ENCODE data around the gene PHACTR1.
"Not testable (repeated sequence)": the region's sequence is repeated elsewhere in the genome, so short reads cannot be mapped to it uniquely, and the experiment has no call there.

The PHACTR1 gene

DNA sequence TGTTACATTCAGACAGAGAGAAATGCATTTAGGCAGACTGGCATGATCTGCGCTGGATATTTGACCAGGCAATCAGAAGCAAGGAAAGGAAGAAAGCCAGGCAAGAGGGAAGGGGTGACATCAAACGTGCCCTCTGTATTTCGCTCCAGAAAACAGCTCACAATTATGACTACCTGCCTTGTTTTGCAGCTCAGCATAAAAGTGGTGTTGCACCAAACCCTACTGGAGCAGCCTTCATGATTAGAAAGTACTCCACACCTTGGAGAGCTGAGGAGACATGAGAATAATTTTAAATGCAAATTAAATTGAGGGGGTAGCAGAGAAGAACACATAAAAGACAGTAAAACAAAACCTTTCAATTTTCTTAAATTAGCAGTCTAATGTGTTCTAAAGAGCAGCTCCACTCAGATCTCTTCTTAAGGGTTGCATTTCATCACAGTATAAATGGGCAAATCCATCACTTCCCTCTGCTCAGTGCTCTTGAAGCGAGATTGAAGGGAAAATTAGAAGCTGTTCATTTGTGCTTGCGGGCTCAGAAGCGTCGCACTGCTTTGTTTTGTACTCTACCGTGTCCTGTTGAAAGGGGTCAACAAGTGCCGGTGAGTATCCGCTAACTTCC is at the start of gene PHACTR1:
Gene PHACTR1 (plus strand): TSS at position 470 of the 619 bp plus-strand sequence.
- DNase-seq = no peak

DNA sequence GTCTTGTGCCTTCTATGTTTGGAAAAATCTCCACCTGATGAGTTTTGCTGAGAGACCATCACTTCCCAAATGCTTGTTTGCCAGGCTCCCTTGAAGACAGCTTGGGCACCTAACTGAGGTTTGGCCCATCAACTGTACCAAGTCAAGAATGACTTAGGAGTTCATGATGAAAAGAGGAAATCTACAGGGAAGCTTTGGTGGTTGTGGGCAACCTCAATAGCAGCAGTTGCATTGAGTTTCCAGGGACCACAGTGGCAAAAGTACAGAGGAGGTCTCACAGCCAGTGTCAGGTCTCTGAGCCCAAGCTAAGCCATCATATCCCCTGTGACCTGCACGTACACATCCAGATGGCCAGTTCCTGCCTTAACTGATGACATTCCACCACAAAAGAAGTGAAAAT is 49.7 kb upstream of the PHACTR1 start:
- DNase-seq = no peak

DNA sequence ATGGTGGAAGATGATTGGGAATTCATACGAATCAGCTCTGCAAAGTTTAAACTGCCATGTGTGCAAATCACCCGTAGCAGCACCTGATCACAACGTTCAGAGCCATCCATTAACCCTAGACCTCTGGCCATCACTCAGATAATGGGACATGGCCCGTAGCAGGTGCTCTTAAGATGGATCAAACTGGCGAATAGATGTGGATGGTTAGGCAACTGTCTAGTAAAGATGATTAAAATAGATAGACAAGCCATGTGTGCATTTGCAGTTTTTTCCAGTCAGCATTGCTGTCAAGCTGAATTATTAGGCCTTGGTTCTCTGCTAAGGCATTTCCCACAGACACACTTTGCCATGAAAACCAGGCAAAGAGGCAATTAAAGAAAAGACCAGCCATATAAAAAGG is 40.6 kb upstream of the PHACTR1 start:
- DNase-seq = no peak

GRCh38 chr6:12679341-12679740 is 37.2 kb upstream of the PHACTR1 start:
- DNase-seq = no peak

DNA sequence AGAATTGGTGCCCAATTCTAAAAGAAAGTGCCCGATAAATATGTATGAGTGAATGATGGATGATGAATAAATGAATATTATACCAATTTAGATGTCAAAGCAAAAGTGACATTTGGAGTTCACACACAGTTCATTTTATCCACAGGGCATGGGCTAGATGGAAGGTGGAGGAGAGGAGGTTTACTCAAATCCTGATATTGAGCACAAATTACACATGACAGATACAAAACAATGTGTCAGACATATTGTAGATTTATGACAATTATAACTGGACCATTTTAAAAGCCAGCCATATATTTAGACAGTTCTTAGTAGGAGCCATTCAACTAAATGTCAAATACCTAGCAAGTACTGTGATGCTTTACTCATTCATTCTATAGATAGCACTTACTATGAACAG is 23.4 kb upstream of the PHACTR1 start:
- DNase-seq = no peak

GRCh38 chr6:12698298-12698697 is 18.3 kb upstream of the PHACTR1 start:
- DNase-seq = no peak

DNA sequence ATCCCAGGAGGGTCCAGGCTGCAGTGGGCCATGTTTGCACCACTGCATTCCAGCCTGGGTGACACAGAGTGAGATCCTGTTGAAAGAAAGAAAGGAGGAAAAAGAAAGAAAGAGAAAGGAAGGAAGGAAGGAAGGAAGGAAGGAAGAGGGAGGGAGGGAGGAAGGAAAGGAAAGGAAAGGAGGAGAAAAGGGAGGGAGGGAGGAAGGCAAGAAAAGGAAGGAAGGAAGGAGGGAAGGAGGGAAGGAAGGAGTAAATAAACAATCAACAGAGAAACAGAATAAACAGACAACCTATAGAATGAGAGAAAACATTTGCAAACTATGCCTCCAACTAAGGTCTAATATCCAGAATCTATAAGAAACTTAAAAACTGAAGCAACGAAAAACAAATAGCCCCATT is 11.6 kb upstream of the PHACTR1 start:
- DNase-seq = no peak

- no peak for DNase-seq
These were observed 7.5 kb upstream of the PHACTR1 start for GRCh38 chr6:12709116-12709515.

DNA sequence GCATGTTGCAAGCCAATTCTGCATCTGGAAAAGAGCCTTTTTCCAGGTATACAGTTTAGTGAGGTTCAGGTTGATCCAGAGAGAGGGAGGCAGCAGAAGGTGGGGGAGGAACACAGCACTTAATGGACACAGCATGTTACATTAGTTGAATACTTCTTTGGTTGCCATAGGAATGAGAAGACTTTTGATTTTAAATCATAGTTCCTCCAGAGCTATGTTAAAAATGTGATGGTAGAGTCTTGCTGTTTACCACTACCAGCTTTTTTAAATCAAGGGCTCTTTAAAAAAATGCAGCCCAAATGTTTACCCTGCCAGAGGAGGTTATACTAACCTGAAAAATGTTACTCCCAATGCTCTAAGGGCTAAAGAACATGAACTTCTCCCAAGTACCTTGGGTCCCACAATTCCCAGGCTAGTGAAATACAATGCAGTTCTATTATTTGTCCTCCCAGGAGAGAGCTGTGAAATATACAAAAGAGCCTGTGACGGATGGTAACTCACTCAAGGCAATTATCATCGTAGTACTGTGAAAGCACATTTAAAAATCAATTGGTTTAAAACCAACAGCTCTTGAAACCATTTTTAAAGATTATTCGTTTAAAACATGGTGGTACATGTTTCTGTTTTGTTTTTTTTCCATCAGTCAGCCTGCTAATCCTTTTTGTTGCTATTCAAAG is 6.9 kb upstream of the PHACTR1 start:
- DNase-seq = no peak

GRCh38 chr6:12710921-12711320 is 5.6 kb upstream of the PHACTR1 start:
- no peak for DNase-seq

DNA sequence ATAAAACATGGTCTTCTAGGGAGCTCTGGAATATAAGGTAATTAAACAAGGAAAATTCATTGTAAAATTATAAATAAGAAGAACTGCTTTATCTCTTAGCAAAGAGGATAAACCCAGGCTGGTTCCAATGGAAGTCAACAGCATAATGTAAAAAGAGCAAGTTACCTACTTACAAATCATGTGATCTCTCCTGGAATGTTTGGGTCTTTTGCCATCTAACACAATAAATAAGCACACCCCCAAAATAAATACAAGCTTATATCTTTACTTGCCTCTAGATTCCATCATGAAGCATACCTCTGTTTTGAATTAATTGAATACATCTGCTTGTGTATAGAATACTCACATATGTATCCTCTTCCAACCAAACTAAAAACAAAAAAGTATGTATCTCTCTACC is 2.5 kb upstream of the PHACTR1 start:
- no peak for DNase-seq

- DNase-seq = no peak
These were observed 1.1 kb upstream of the PHACTR1 start for GRCh38 chr6:12715437-12715836.

GRCh38 chr6:12717356-12717755 is 789 bp downstream of the PHACTR1 start:
- DNase-seq = no peak

- no peak for DNase-seq
These were observed 1.4 kb downstream of the PHACTR1 start for GRCh38 chr6:12718015-12718414.

GRCh38 chr6:12719017-12719416 is 2.5 kb downstream of the PHACTR1 start:
- no peak for DNase-seq

- no peak for DNase-seq
These were observed 3.7 kb downstream of the PHACTR1 start for GRCh38 chr6:12720310-12720709.

DNA sequence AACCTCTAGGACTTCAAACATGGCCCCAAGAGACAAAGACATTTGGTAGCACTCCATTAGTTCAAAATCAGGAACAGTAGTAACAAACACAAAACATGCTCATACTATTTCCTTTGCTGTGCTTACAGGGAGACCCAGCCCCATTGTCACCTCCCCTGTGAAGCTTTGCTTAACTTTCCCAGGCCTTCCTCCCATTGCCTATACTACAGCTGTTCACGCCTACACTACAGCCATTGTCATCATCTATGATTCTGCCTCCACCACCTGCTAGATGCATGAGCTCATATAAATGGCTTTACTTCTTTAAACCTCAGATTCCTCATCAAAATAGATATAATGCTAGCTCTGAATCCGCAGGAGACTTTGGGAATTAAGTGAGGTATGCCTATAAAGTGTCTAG is 8.7 kb downstream of the PHACTR1 start:
- no peak for DNase-seq

DNA sequence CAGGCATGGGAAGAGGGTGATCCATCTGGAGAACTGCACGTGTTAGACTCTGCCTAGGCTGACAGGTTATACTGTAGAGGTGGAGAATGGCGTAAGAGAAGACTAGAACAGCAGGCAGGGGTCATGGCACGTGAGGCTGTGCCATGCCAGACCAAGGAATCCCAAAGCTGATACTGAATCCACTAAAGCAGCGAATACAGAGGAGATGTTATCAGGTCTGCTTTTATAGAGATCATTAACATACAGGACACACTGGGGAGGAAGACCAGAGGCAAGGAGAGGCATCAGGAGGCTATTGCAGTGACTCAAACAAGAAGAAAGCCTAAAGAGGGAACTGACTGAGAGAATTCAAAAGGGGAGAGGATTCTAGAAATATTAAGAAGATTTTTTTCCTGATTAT is 12.9 kb downstream of the PHACTR1 start:
- no peak for DNase-seq

GRCh38 chr6:12730809-12731208 is 14.2 kb downstream of the PHACTR1 start:
- DNase-seq = not testable (repeated sequence)

GRCh38 chr6:12733876-12734275 is 17.3 kb downstream of the PHACTR1 start:
- no peak for DNase-seq

GRCh38 chr6:12735786-12736185 is 19.2 kb downstream of the PHACTR1 start:
- no peak for DNase-seq

DNA sequence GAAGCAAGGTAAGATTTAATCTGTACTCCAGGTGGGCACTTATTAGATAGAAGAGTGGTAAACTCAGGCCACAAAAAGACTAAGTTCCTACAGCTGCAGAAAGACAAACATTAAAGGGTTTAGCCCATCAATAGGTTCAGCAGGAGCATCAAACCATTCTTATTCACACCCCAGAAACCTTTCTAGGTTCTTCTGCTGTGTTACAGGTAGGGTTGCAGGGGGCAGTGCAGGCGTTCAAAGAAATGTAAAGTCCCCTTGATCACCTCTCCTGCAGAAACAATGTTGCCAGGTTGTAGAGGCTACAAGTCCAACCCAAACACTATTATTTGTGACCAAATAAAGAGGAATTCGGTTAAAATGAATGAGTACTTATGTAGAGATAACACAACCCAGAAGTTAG is 31.8 kb downstream of the PHACTR1 start:
- no peak for DNase-seq

DNA sequence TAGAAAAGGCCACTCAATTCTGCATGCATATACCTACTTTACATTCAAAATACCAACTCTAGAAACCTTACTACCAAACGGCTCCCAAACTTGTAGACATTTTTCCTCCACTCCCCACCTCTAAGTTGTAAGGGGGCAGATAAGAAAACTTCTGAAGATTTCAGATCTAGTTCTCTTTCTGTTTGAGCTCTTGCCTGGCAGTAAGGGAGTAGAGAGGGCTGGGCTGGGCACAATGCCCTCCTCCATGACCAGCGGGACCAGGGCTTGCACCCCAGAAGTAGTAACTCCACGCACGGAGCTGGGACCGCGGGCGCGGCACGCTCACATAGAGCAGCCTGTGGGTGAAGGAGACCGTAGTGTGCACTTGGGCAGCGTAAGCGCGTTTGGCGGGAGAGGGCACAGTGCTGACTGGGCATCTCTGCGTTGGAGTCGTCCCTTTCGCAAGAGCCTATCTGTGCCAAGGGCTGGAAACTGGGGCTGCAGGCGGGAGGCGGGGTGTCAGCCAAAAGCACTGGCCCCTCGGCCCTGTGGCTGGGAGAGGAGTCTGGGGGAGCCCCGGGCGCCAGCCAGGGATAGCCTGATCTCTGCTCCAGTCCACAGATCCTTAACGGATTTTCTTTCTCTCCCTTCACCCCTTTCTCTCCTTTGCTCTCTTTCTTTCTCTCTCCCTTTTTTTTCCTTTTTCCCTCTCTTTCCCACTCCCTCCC is 32.4 kb downstream of the PHACTR1 start:
- no peak for DNase-seq

Measured in activated T-cell treated with anti-CD3 and anti-CD28 coated beads, Interleukin-2, amount 50 U/mL, for 1 hour (primary cell).